Measurements from ENCODE around the gene PIAS3.

Gene PIAS3

DNA sequence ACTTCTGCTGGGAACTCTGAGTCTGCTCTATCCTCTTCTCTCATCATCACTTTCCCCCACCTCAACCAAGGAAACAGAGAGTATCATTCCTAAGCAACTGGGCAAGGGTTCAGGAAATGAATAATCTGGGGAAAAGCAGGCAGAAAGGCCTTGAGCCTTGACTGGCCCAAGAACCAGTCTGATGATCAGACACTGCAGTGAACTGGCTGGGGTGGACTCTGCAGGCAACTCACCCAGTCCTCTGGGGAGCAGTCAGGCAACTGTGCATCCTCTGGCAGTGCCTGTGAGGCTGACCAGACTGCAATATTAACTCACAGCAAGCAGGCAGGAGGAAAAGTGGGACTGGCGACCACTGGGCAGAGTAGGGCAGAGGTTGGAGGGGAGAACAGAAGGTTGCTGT lies 25.8 kb upstream of the PIAS3 start:
- ChIA-PET POLR2A (interaction anchor here (2.0 kb wide), 1 partner anchor 26 kb away, joined by 10 read pairs; the partner anchor contains the start of gene PIAS3), CTCF (interaction anchor here (1.5 to 16.3 kb wide), 3 partner anchors 7 to 27 kb away, joined by 3 to 469 read pairs (median 22); partner anchors contain the start of genes ITGA10 and PEX11B)
- DNase-seq (ENCODE audit: low read depth, low spot score), result peak; percentile 26
- H3K4me3 ChIP-seq (ENCODE audit: low read depth, low read length), result no peak overlapping the region
- TF ChIP-seq CTCF (IDR thresholded peaks at IDR 0.05; ENCODE audit: insufficient read depth, low read length, missing control alignments), result no peak

DNA sequence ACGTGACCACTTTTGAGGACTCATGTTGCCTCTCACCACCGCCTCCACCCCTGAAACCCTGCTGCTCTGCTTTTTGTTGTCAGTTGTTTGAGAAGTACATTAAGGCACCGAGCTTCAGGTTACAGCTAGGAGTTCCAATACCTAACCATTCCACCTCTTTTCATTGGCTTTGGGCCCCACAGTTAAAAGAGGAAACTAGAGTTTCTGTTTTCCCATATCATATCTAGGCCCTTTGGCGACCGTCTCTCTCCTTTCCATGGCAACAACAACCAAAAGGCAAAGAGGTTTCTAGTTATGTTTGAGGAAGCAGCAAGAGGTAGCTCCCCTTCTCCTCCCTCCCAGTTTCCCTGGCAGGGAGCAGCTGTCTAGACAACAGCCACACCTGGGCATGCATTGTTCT lies 20.9 kb upstream of the PIAS3 start:
- H3K4me3 ChIP-seq (ENCODE audit: low read depth, low read length), result no peak overlapping the region
- CTCF ChIA-PET, result interaction anchor here (0.8 to 16.3 kb wide), 6 partner anchors 11 to 34 kb away, joined by 3 to 469 read pairs (median 13); partner anchors contain the start of genes ITGA10, NUDT17, PEX11B and PIAS3
- POLR2A ChIA-PET, result no interaction called here
- DNase-seq (ENCODE audit: low read depth, low spot score), result no peak
- TF ChIP-seq CTCF (IDR thresholded peaks at IDR 0.05; ENCODE audit: insufficient read depth, low read length, missing control alignments), result no peak

DNA sequence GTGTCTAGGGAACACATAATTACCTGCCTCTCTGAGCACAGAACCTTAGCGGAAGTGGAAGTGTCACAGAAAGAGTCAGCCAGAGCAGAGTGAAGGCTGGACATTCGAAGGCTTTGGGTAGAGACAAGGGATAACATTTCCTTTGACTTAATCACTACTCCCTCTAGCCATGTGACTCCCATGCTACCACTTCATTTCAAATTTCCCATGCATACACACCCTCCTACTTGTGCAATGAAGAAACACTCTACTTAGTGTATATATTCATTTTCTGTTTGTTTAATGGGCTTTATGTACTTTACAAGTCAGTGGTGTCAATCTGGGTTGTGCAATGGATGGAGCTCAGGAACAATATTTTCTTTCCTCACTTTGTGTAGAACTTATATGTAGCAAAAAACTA lies 19.8 kb upstream of the PIAS3 start:
- CTCF ChIA-PET, result interaction anchor here (0.7 to 16.3 kb wide), 7 partner anchors 10 to 33 kb away, joined by 3 to 469 read pairs (median 10); partner anchors contain the start of genes ITGA10, NUDT17, PEX11B and PIAS3
- DNase-seq (ENCODE audit: low read depth, low spot score), result no peak
- no peak for TF ChIP-seq CTCF (IDR thresholded peaks at IDR 0.05; ENCODE audit: insufficient read depth, low read length, missing control alignments)
- POLR2A ChIA-PET, result no interaction called here
- no peak overlapping the region for H3K4me3 ChIP-seq (ENCODE audit: low read depth, low read length)

- POLR2A ChIA-PET, result no interaction called here
These were observed 19.1 kb upstream of the PIAS3 start for GRCh38 chr1:145877923-145878486.

GRCh38 chr1:145874646-145875045 lies 15.8 kb upstream of the PIAS3 start:
- TF ChIP-seq CTCF (IDR thresholded peaks at IDR 0.05; ENCODE audit: insufficient read depth, low read length, missing control alignments), result no peak
- H3K4me3 ChIP-seq (ENCODE audit: low read depth, low read length), result no peak overlapping the region
- POLR2A ChIA-PET, result interaction anchor here (1.2 kb wide), 1 partner anchor 9 kb away, joined by 3 read pairs; no protein-coding TSS in a partner anchor
- CTCF ChIA-PET, result interaction anchor here (0.6 to 2.4 kb wide), 4 partner anchors 11 to 31 kb away, joined by 3 to 8 read pairs (median 5); partner anchors contain the start of gene PIAS3
- DNase-seq (ENCODE audit: low read depth, low spot score), result no peak

More at GRCh38 chr1:145877923-145878486, 19.1 kb upstream of the PIAS3 start:
- no peak overlapping the region for H3K4me3 ChIP-seq (ENCODE audit: low read depth, low read length)
- TF ChIP-seq CTCF (IDR thresholded peaks at IDR 0.05; ENCODE audit: insufficient read depth, low read length, missing control alignments), result no peak
- no peak for DNase-seq (ENCODE audit: low read depth, low spot score)
- CTCF ChIA-PET, result interaction anchor here (1.1 to 16.3 kb wide), 5 partner anchors 13 to 34 kb away, joined by 4 to 469 read pairs (median 16); partner anchors contain the start of genes ITGA10, NUDT17, PEX11B and PIAS3

Data from AG04449 (cell line).